OCI-LY3 (cell line): ENCODE measurements around the gene STARD5.
"Not testable (repeated sequence)": the region's sequence is repeated elsewhere in the genome, so short reads cannot be mapped to it uniquely, and the experiment has no call there.

ENCODE experiments used
- H2AFZ ChIP-seq: fragments of 200-600, 300-600 bp; shearing (Covaris generic); 2 replicates; pipeline ENCODE4 v1.6.0; 2014; ENCODE audit warnings: antibody characterized with exemption, low read depth, low read length
- H3K27ac ChIP-seq: fragments of 200-600, 300-600 bp; sonication (generic); 2 replicates; pipeline ENCODE4 v1.5.1; 2014; ENCODE audit warnings: mild to moderate bottlenecking, low read length, moderate library complexity, mixed read lengths
- H3K27me3 ChIP-seq: fragments of 200-600, 300-600 bp; sonication (generic); 2 replicates; pipeline ENCODE4 v1.6.1; 2014; ENCODE audit warnings: low read depth, low read length, mixed read lengths
- H3K36me3 ChIP-seq: fragments of 200-600, 300-600 bp; sonication (generic); replicated peaks from 2 replicates; pipeline ENCODE3; 2014; ENCODE audit warnings: low read depth, low read length, mixed read lengths
- H3K4me1 ChIP-seq: fragments of 300-600, 200-600 bp; sonication (generic); 2 replicates; pipeline ENCODE4 v1.6.1; 2014; ENCODE audit warnings: low read length, mixed read lengths
- H3K4me2 ChIP-seq: fragments of 200-600, 300-600 bp; sonication (generic); 2 replicates; pipeline ENCODE4 v1.6.1; 2014; ENCODE audit warnings: low read length, mixed read lengths
- H3K4me3 ChIP-seq: fragments of 300-600, 200-600 bp; sonication (generic); 2 replicates; pipeline ENCODE4 v1.5.1; 2014; ENCODE audit warnings: antibody characterized with exemption, mild to moderate bottlenecking, low read length, moderate library complexity
- H3K79me2 ChIP-seq: fragments of 300-600, 200-600 bp; shearing (Covaris generic); 2 replicates; pipeline ENCODE4 v1.6.1; 2014; ENCODE audit warnings: mild to moderate bottlenecking, low read length, mixed read lengths
- H3K9ac ChIP-seq: fragments of 300-600, 200-600 bp; shearing (Covaris generic); 2 replicates; pipeline ENCODE4 v1.6.0; 2014; ENCODE audit warnings: mild to moderate bottlenecking, low read length, moderate library complexity
- H3K9me3 ChIP-seq: fragments of 200-600, 300-600 bp; shearing (Covaris generic); 2 replicates; pipeline ENCODE4 v1.6.1; 2014; ENCODE audit warnings: low read length, mixed read lengths; ENCODE audit not compliant: insufficient read depth
- H4K20me1 ChIP-seq: fragments of 200-600, 300-600 bp; sonication (generic); 2 replicates; pipeline ENCODE4 v1.6.1; 2016; ENCODE audit warnings: low read length, mixed read lengths; ENCODE audit not compliant: insufficient read depth
- CTCF ChIP-seq: fragments of 200-600, 300-600 bp; sonication (generic); IDR thresholded peaks from 2 replicates; pipeline ENCODE4 v1.5.1; 2014; ENCODE audit warnings: antibody characterized with exemption, low read length, low read depth
- EZH2phosphoT487 ChIP-seq: fragments of 200-600 bp; shearing (Covaris generic); IDR thresholded peaks from 2 replicates; pipeline ENCODE4 v1.6.1; 2018; ENCODE audit warnings: antibody characterized with exemption, mixed run types, low read depth

STARD5 gene

GRCh38 chr15:81351651-81352050 lies 27.7 kb upstream of the STARD5 start:
- no peak overlapping the region for H3K27ac ChIP-seq
- no peak overlapping the region for H2AFZ ChIP-seq
- H3K9me3 ChIP-seq, result no peaks in the 10 kb centered on the region
- H3K36me3 ChIP-seq, result no peaks in the 10 kb centered on the region
- no peak for TF ChIP-seq CTCF
- TF ChIP-seq EZH2phosphoT487, result no peak
- H4K20me1 ChIP-seq, result no peaks in the 10 kb centered on the region
- H3K4me2 ChIP-seq, result no peak overlapping the region
- H3K9ac ChIP-seq, result no peak overlapping the region
- peaks cover 11% of the 10 kb centered on the region; the same call in 1 of the 2 replicates for H3K27me3 ChIP-seq
- H3K4me3 ChIP-seq, result no peak overlapping the region
- H3K4me1 ChIP-seq, result no peaks in the 10 kb centered on the region
- H3K79me2 ChIP-seq, result no peaks in the 10 kb centered on the region

GRCh38 chr15:81349271-81349670 lies 25.3 kb upstream of the STARD5 start:
- Histone ChIP-seq H3K9ac (no peak overlapping the region), H3K27ac (no peak overlapping the region), H3K27me3 (peaks cover 6% of the 10 kb centered on the region; the same call in 1 of the 2 replicates), H2AFZ (no peak overlapping the region), H4K20me1 (no peaks in the 10 kb centered on the region), H3K36me3 (no peaks in the 10 kb centered on the region), H3K9me3 (no peaks in the 10 kb centered on the region), H3K4me2 (no peak overlapping the region), H3K79me2 (no peaks in the 10 kb centered on the region), H3K4me1 (no peaks in the 10 kb centered on the region), H3K4me3 (no peak overlapping the region)
- TF ChIP-seq EZH2phosphoT487, result no peak
- TF ChIP-seq CTCF, result no peak

GRCh38 chr15:81348691-81349090 lies 24.8 kb upstream of the STARD5 start:
- not testable (repeated sequence) for H3K4me2 ChIP-seq, H3K9me3 ChIP-seq, H4K20me1 ChIP-seq, H3K27me3 ChIP-seq, H3K27ac ChIP-seq, H3K4me3 ChIP-seq, H3K36me3 ChIP-seq, H2AFZ ChIP-seq, H3K4me1 ChIP-seq, H3K9ac ChIP-seq, H3K79me2 ChIP-seq

- no peaks in the 10 kb centered on the region for H4K20me1 ChIP-seq
- no peak overlapping the region for H3K4me2 ChIP-seq
- no peaks in the 10 kb centered on the region for H3K9me3 ChIP-seq
- TF ChIP-seq CTCF, result no peak
- TF ChIP-seq EZH2phosphoT487, result no peak
- H3K27ac ChIP-seq, result no peak overlapping the region
- H3K27me3 ChIP-seq, result peaks cover 6% of the 10 kb centered on the region; the same call in 1 of the 2 replicates
- H3K36me3 ChIP-seq, result no peaks in the 10 kb centered on the region
- no peaks in the 10 kb centered on the region for H3K4me1 ChIP-seq
- H3K79me2 ChIP-seq, result no peaks in the 10 kb centered on the region
- H3K4me3 ChIP-seq, result no peak overlapping the region
- H3K9ac ChIP-seq, result no peak overlapping the region
- no peak overlapping the region for H2AFZ ChIP-seq
Observed at GRCh38 chr15:81347910-81348309, 24.0 kb upstream of the STARD5 start.

- no peak overlapping the region for H3K27ac ChIP-seq
- H4K20me1 ChIP-seq, result no peaks in the 10 kb centered on the region
- H3K9ac ChIP-seq, result no peak overlapping the region
- no peak overlapping the region for H2AFZ ChIP-seq
- H3K27me3 ChIP-seq, result peaks cover 6% of the 10 kb centered on the region; the same call in 1 of the 2 replicates
- no peaks in the 10 kb centered on the region for H3K79me2 ChIP-seq
- TF ChIP-seq EZH2phosphoT487, result no peak
- no peak for TF ChIP-seq CTCF
- H3K4me2 ChIP-seq, result no peak overlapping the region
- H3K4me1 ChIP-seq, result no peaks in the 10 kb centered on the region
- H3K9me3 ChIP-seq, result no peaks in the 10 kb centered on the region
- no peak overlapping the region for H3K4me3 ChIP-seq
- no peaks in the 10 kb centered on the region for H3K36me3 ChIP-seq
Observed at GRCh38 chr15:81346611-81347010, 22.7 kb upstream of the STARD5 start.
